ENCODE data around the gene MYOCD. TPM values are rescaled to one million over a fixed set of nuclear protein-coding genes. Genes with fewer than 3 reads are reported as not detected.

MYOCD gene
- total and polyA plus RNA-seq, 8 donors: 3.3 to 14.9 (median 10.8) TPM

- intact Hi-C loops (cut with DNase I): no loop called here
- no peak for ATAC-seq
- TF ChIP-seq CTCF (IDR thresholded peaks at IDR 0.05): no peak
- Histone ChIP-seq H3K27me3 (no peaks in the 10 kb centered on the region), H3K4me1 (no peaks in the 10 kb centered on the region), H3K9me3 (no peaks in the 10 kb centered on the region), H3K27ac (no peak overlapping the region), H3K36me3 (no peaks in the 10 kb centered on the region), H3K4me3 (no peak overlapping the region)
- DNase-seq: no peak
These were observed 22.7 kb downstream of the MYOCD start for GRCh38 chr17:12688382-12688781.

- Histone ChIP-seq H3K27me3 (no peaks in the 10 kb centered on the region), H3K36me3 (no peaks in the 10 kb centered on the region), H3K9me3 (no peaks in the 10 kb centered on the region), H3K4me3 (no peak overlapping the region), H3K4me1 (no peaks in the 10 kb centered on the region), H3K27ac (no peak overlapping the region)
- intact Hi-C loops (cut with DNase I): no loop called here
- TF ChIP-seq CTCF (IDR thresholded peaks at IDR 0.05): no peak
- ATAC-seq (peak; percentile 46), DNase-seq (no peak)
These were observed 25.5 kb downstream of the MYOCD start for GRCh38 chr17:12691173-12691572.

- no peak for DNase-seq
- no peak for TF ChIP-seq CTCF (IDR thresholded peaks at IDR 0.05)
These were observed 27.9 kb downstream of the MYOCD start for GRCh38 chr17:12693640-12694039.

GRCh38 chr17:12706070-12706469 is 40.4 kb downstream of the MYOCD start:
- Histone ChIP-seq H3K36me3 (no peaks in the 10 kb centered on the region), H3K27ac (no peak overlapping the region), H3K27me3 (no peaks in the 10 kb centered on the region), H3K4me3 (no peak overlapping the region), H3K4me1 (no peaks in the 10 kb centered on the region), H3K9me3 (no peaks in the 10 kb centered on the region)
- DNase-seq: no peak
- intact Hi-C loops (cut with DNase I): no loop called here
- no peak for TF ChIP-seq CTCF (IDR thresholded peaks at IDR 0.05)
- no peak for ATAC-seq

More at GRCh38 chr17:12693640-12694039, 27.9 kb downstream of the MYOCD start:
- no peaks in the 10 kb centered on the region for H3K27me3 ChIP-seq
- intact Hi-C loops (cut with DNase I): no loop called here
- no peak overlapping the region for H3K4me3 ChIP-seq
- ATAC-seq: no peak
- H3K27ac ChIP-seq: no peak overlapping the region
- H3K9me3 ChIP-seq: no peaks in the 10 kb centered on the region
- no peaks in the 10 kb centered on the region for H3K36me3 ChIP-seq
- H3K4me1 ChIP-seq: no peaks in the 10 kb centered on the region

GRCh38 chr17:12709063-12709462 is 43.4 kb downstream of the MYOCD start:
- ATAC-seq (no peak), DNase-seq (no peak)
- no peak overlapping the region for H3K27ac ChIP-seq
- H3K36me3 ChIP-seq: no peaks in the 10 kb centered on the region
- intact Hi-C loops (cut with DNase I): no loop called here
- H3K27me3 ChIP-seq: no peaks in the 10 kb centered on the region
- no peak overlapping the region for H3K4me3 ChIP-seq
- no peaks in the 10 kb centered on the region for H3K4me1 ChIP-seq
- no peak for TF ChIP-seq CTCF (IDR thresholded peaks at IDR 0.05)
- no peaks in the 10 kb centered on the region for H3K9me3 ChIP-seq
